ENCODE measurements around the gene C6orf62.
"Not testable (repeated sequence)": the region's sequence is repeated elsewhere in the genome, so short reads cannot be mapped to it uniquely, and the experiment has no call there.

Gene C6orf62

DNA sequence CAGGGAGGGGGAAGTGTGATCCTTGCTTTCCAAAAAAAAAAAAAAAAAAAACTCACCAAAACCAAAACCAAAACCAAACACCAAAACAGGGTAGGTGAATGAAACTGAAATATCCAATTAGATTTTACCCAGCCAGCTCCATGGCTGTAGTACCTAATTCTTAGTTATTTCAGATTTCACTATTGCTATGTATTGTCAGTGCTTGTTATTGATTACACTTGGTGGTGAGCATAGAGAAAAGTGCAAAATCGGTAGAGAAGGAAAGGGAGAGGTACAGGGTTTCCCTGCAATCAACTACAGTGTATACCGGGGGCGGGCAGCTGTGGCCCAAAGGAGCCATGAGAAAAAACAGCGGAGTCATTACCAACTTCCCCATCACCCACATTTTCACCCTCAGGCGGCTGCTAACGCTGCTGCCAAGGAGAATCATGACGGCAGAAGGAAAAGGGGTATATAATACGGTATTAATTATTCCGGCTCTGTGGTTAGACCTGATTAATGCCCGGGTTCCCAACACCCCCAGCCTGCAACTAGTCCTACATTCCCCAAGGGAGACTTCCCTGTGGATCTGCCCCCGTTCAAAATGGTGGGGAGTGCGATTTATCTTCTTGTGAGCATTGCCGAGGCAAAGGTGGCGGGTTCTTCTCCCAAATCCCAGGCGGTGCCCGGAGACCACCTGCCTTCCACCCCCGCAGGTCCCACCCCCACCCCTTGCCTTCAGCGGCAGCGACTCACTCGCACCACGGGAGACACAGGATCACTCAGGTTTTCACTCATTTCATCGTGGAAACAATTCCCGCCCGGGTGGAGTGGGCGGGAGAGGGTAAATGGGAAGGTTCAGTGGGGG lies at the start of gene C6orf62:
Gene C6orf62, minus strand, starts transcription at position 30 of the 847 bp plus-strand sequence. CDS start 486 bp downstream, outside the sequence.
- peak; percentile 27 to 52 for DNase-seq (ENCODE audit: extremely low read depth in 1 of 2, low read depth in 1 of 2)

GRCh38 chr6:24768361-24768760 lies 49.4 kb upstream of the C6orf62 start:
- DNase-seq (ENCODE audit: extremely low read depth in 1 of 2, low read depth in 1 of 2), result no peak

DNA sequence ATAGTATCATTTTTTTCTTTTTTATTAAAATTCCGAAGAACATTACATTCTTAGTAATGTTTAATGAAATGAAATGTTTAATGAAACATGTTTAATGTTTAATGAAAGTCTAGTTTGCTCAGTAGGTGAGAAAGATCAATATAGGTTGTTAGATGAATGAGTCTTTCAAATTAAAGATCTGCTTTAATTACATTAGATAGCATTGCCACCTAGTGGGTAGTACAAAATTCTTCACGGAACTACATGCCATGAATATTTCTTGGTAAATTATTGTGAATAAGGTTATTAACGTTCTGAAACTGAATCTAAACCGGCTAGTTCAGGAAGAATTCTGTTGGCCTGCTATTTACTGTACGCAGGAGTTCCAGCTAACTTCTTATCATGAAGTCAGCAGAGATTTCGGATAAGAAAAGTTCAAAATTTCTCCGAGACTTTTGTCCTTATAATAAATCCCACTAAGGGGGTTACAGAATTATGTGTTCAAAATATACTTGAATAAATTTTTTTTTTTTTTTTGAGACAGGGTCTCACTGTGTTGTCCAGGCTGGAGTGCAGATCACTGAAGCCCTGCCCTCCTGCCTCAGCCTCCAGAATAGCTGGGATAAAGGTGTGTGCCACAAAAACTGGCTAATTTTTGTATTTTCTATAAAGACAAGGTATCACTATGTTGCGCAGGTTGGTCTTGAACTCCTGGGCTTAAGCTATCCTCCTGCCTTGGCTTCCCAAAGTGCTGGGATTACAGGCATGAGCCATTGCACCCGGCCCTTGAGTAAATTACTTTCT lies 47.9 kb upstream of the C6orf62 start:
- no peak for DNase-seq (ENCODE audit: extremely low read depth in 1 of 2, low read depth in 1 of 2)

GRCh38 chr6:24765968-24766367 lies 47.0 kb upstream of the C6orf62 start:
- DNase-seq (ENCODE audit: extremely low read depth in 1 of 2, low read depth in 1 of 2), result not testable (repeated sequence)

- DNase-seq (ENCODE audit: extremely low read depth in 1 of 2, low read depth in 1 of 2), result not testable (repeated sequence)
Observed at GRCh38 chr6:24764833-24765828, 46.2 kb upstream of the C6orf62 start.

GRCh38 chr6:24763578-24763977 lies 44.6 kb upstream of the C6orf62 start:
- DNase-seq (ENCODE audit: extremely low read depth in 1 of 2, low read depth in 1 of 2), result no peak

GRCh38 chr6:24761851-24762250 lies 42.9 kb upstream of the C6orf62 start:
- no peak for DNase-seq (ENCODE audit: extremely low read depth in 1 of 2, low read depth in 1 of 2)

GRCh38 chr6:24761193-24761835 lies 42.4 kb upstream of the C6orf62 start:
- no peak for DNase-seq (ENCODE audit: extremely low read depth in 1 of 2, low read depth in 1 of 2)

DNA sequence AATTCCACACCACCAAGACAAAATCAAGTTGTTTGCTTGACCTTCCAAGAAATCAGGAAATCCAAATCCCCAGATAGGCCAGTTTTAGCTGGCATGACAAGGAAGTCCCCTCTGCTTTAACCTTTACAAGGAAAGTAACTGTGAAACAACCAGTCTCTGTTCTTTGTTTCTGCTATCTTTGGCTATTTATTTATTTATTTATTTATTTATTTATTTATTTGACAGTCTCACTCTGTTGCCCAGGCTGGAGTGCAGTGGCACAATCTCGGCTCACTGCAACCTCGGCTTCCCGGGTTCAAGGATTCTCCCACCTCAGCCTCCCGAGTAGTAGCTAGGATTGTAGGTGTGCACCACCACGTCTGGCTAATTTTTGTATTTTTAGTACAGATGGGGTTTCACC lies 41.3 kb upstream of the C6orf62 start:
- DNase-seq (ENCODE audit: extremely low read depth in 1 of 2, low read depth in 1 of 2), result no peak

DNA sequence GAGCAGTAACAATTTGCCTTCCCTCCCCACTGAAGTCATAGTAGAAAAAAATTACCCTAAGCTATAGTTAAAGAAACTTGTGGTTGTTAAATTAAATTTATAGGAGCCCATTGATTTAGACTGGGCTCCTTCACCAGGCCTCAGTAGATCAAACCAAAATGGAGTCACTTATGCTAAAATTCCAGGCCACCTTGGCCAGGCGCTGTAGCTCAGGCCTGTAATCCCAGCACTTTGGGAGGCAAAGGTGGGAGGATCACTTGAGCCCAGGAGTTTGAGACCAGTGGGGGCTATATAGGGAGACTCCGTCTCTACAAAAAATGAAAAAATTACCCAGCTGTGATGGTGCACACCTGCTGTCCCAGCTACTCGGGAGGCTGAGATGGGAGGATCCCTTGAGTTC lies 40.8 kb upstream of the C6orf62 start:
- no peak for DNase-seq (ENCODE audit: extremely low read depth in 1 of 2, low read depth in 1 of 2)

- no peak for DNase-seq (ENCODE audit: extremely low read depth in 1 of 2, low read depth in 1 of 2)
Observed at GRCh38 chr6:24757611-24758010, 38.7 kb upstream of the C6orf62 start.

- DNase-seq (ENCODE audit: extremely low read depth in 1 of 2, low read depth in 1 of 2), result no peak
Observed at GRCh38 chr6:24755279-24755678, 36.3 kb upstream of the C6orf62 start.

GRCh38 chr6:24754378-24754777 lies 35.4 kb upstream of the C6orf62 start:
- DNase-seq (ENCODE audit: extremely low read depth in 1 of 2, low read depth in 1 of 2), result not testable (repeated sequence)

- no peak for DNase-seq (ENCODE audit: extremely low read depth in 1 of 2, low read depth in 1 of 2)
Observed at GRCh38 chr6:24753545-24753944, 34.6 kb upstream of the C6orf62 start.

DNA sequence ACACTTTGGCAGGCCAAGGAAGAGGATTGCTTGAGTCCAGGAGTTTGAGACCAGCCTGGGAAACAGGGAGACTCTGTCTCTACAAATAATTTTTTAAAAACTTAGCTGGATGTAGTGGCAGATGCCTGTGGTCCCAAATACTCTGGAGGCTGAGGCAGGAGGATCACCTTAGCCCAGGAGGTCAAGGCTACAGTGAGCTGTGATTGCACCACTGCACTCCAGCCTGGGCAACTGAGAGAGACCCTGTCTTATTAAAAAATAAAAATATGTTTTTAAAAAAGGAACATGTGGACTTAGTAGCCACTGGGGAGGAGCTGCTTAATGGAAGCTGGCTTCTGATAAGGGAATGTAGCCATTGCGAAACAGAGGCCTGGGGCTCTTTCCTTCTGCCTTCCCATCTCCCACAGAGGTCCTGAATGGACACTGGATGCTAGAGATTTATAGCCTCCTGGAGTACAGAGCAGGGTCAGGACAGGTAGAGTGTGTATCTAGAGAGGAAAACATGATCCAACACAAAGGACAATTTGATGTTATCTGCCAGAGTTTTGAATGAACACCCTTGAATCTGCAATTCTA lies 34.1 kb upstream of the C6orf62 start:
- no peak for DNase-seq (ENCODE audit: extremely low read depth in 1 of 2, low read depth in 1 of 2)

- DNase-seq (ENCODE audit: extremely low read depth in 1 of 2, low read depth in 1 of 2), result no peak
Observed at GRCh38 chr6:24752503-24752902, 33.5 kb upstream of the C6orf62 start.

GRCh38 chr6:24750878-24751277 lies 31.9 kb upstream of the C6orf62 start:
- not testable (repeated sequence) for DNase-seq (ENCODE audit: extremely low read depth in 1 of 2, low read depth in 1 of 2)

GRCh38 chr6:24749297-24749696 lies 30.3 kb upstream of the C6orf62 start:
- DNase-seq (ENCODE audit: extremely low read depth in 1 of 2, low read depth in 1 of 2), result no peak

- no peak for DNase-seq (ENCODE audit: extremely low read depth in 1 of 2, low read depth in 1 of 2)
Observed at GRCh38 chr6:24744911-24745310, 26.0 kb upstream of the C6orf62 start.

GRCh38 chr6:24743944-24744335 lies 25.0 kb upstream of the C6orf62 start:
- no peak for DNase-seq (ENCODE audit: extremely low read depth in 1 of 2, low read depth in 1 of 2)

All from stimulated activated CD8-positive, alpha-beta memory T cell treated with anti-CD3 and anti-CD28 coated beads, Interleukin-7, amount 100 ng/mL, for 48 hours (primary cell).